HepG2 (cell line): ENCODE results near the gene CASKIN1. TPM values are rescaled to one million over a fixed set of nuclear protein-coding genes. Genes with fewer than 3 reads are reported as not detected.

Source experiments
- ARNT ChIP-seq: fragments of 450-650 bp; IDR thresholded peaks from 2 replicates; pipeline ENCODE4 v1.6.1; 2017
- DNMT3B ChIP-seq: conservative IDR thresholded peaks from 2 replicates; pipeline ENCODE4 v1.6.1; 2016; ENCODE audit warnings: missing biosample characterization, control low read depth
- FOXC1 ChIP-seq: sonication (generic); formaldehyde crosslinking; IDR thresholded peaks from 2 replicates; pipeline ENCODE4 v1.8.0; 2022; ENCODE audit warnings: mild to moderate bottlenecking, missing genetic modification reagents, borderline replicate concordance
- ONECUT2 ChIP-seq: sonication (generic); formaldehyde crosslinking; IDR thresholded peaks from 2 replicates; pipeline ENCODE4 v1.4.0; 2020; ENCODE audit warnings: missing genetic modification reagents
- RAD51 ChIP-seq: fragments of 450-650 bp; IDR thresholded peaks from 2 replicates; pipeline ENCODE4 v1.6.1; 2016; ENCODE audit warnings: borderline replicate concordance
- TEAD2 ChIP-seq: sonication (generic); formaldehyde crosslinking; IDR thresholded peaks from 2 replicates; pipeline ENCODE4 v1.9.0; 2021; ENCODE audit warnings: missing genetic modification reagents
- ZFYVE20 ChIP-seq: sonication (generic); formaldehyde crosslinking; IDR thresholded peaks from 2 replicates; pipeline ENCODE4 v1.8.0; 2023; ENCODE audit warnings: low read depth, mild to moderate bottlenecking, moderate library complexity, missing genetic modification reagents, borderline replicate concordance
- ZMYM3 ChIP-seq: sonication (generic); formaldehyde crosslinking; IDR thresholded peaks from 2 replicates; pipeline ENCODE4 v1.5.1; 2020; ENCODE audit warnings: mild to moderate bottlenecking, missing genetic modification reagents
- ZNF121 ChIP-seq: sonication (generic); formaldehyde crosslinking; IDR thresholded peaks from 2 replicates; pipeline ENCODE4 v1.5.0; 2020; ENCODE audit warnings: mild to moderate bottlenecking, missing genetic modification reagents
- ZNF44 ChIP-seq: sonication (generic); formaldehyde crosslinking; IDR thresholded peaks from 2 replicates; pipeline ENCODE4 v1.5.1; 2020; ENCODE audit warnings: mild to moderate bottlenecking, missing genetic modification reagents
- ZNF652 ChIP-seq: IDR thresholded peaks from 2 replicates; pipeline ENCODE4 v1.6.1; 2016; ENCODE audit warnings: low read depth, borderline replicate concordance
- ZNF660 ChIP-seq: sonication (generic); formaldehyde crosslinking; IDR thresholded peaks from 2 replicates; pipeline ENCODE4 v1.5.1; 2020; ENCODE audit warnings: mild to moderate bottlenecking, low read depth, missing genetic modification reagents, borderline replicate concordance
- polyA plus RNA-seq, 8 experiments: library from polyadenylated mRNA; depleted of rRNA in 3 of 8; stranded (reverse) in 7 of 8; unstranded in 1 of 8; fragments of >200 nt; fragmentation: Illumina TruSeq in 4 of 8; extraction: Trizol in 4 of 8; gene quantifications; 2 replicates each; pipeline versions ENCODE4 v1.2.1 to v1.2.3, GENCODE V29; 2011 to 2016; ENCODE audit warnings: low read depth in 4 of 8, missing spikeins in 1 of 8, mixed read lengths in 1 of 8; ENCODE audit not compliant: insufficient read depth in 1 of 8
- total RNA-seq, 5 experiments: library from RNA; depleted of rRNA; stranded (reverse); fragments of >200 nt; fragmentation: Illumina TruSeq; extraction: Trizol; gene quantifications; 2 replicates each; pipeline ENCODE4 v1.2.3, GENCODE V29; 2016; ENCODE audit warnings: low read depth in 1 of 5
- TF ChIP-seq, protein P1 (sequence below): sonication (generic); formaldehyde crosslinking; IDR thresholded peaks from 2 replicates; pipeline ENCODE4 v1.4.0; 2020; ENCODE audit warnings: missing genetic modification reagents, borderline replicate concordance
- TF ChIP-seq, protein P2 (sequence below): sonication (generic); formaldehyde crosslinking; IDR thresholded peaks from 2 replicates; pipeline ENCODE4 v1.5.1; 2020; ENCODE audit warnings: missing genetic modification reagents, mild to moderate bottlenecking, borderline replicate concordance
- TF ChIP-seq, protein P3 (sequence below): sonication (generic); formaldehyde crosslinking; IDR thresholded peaks from 2 replicates; pipeline ENCODE4 v1.5.0; 2020; ENCODE audit warnings: mild to moderate bottlenecking, missing genetic modification reagents, borderline replicate concordance
- TF ChIP-seq, protein P4 (sequence below): sonication (generic); formaldehyde crosslinking; IDR thresholded peaks from 2 replicates; pipeline ENCODE4 v1.8.0; 2022; ENCODE audit warnings: missing genetic modification reagents, mild to moderate bottlenecking, moderate library complexity, borderline replicate concordance

Gene CASKIN1
- total and polyA plus RNA-seq, 2 of the 13 experiments (the other 11 are each of a cell fraction or from before 2014, with no cell fraction given), result 1.2 to 2.2 TPM

DNA sequence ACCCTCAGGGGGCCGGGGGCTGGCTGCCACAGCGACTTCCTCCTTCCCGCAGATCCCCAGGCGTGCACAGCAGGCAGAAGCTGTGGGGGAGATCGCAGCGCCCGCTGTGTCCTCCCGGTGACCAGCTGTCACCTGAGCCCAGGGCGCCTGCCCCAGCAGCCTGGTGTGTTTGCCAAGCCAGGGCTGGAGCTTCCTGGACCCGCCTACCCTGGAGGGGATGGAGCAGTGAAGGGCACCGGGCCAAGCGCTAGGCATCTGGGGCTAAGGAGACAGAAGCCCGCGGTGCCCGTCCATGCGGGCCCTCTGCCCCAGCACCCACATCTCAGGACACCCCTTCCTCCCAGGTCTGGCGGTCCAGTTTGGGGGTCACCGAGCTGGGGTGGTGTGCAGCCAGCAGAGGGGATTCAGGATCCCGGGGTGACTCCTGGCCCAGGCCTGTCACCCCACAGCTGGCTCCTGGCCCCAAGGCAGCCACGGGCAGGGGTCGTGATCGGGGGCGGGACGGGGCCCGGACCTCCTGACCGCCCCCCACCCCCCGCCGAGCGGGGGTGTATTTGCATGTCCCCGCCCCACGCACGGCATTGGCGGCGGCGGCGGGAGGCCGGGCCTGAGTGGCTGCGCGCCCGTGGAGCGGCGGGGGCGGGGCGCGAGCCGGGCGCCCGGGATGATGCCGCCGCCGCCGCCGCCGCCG, 48.3 kb downstream of the CASKIN1 start, which contains the start of gene RAB26 (continued):
- no peak for TF ChIP-seq FOXC1 (CRISPR knock-in tag)
- 0 out of 2 replicates have a peak, but pooled peaks have one; percentile 32 for TF ChIP-seq ZMYM3 (CRISPR knock-in tag)
- TF ChIP-seq, protein P1, sequence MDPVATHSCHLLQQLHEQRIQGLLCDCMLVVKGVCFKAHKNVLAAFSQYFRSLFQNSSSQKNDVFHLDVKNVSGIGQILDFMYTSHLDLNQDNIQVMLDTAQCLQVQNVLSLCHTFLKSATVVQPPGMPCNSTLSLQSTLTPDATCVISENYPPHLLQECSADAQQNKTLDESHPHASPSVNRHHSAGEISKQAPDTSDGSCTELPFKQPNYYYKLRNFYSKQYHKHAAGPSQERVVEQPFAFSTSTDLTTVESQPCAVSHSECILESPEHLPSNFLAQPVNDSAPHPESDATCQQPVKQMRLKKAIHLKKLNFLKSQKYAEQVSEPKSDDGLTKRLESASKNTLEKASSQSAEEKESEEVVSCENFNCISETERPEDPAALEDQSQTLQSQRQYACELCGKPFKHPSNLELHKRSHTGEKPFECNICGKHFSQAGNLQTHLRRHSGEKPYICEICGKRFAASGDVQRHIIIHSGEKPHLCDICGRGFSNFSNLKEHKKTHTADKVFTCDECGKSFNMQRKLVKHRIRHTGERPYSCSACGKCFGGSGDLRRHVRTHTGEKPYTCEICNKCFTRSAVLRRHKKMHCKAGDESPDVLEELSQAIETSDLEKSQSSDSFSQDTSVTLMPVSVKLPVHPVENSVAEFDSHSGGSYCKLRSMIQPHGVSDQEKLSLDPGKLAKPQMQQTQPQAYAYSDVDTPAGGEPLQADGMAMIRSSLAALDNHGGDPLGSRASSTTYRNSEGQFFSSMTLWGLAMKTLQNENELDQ, result no peak
- TF ChIP-seq ZFYVE20 (CRISPR knock-in tag), result no peak
- TF ChIP-seq, protein P2, sequence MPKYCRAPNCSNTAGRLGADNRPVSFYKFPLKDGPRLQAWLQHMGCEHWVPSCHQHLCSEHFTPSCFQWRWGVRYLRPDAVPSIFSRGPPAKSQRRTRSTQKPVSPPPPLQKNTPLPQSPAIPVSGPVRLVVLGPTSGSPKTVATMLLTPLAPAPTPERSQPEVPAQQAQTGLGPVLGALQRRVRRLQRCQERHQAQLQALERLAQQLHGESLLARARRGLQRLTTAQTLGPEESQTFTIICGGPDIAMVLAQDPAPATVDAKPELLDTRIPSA (CRISPR knock-in tag), result no peak
- no peak for TF ChIP-seq ZNF652
- TF ChIP-seq, protein P3, sequence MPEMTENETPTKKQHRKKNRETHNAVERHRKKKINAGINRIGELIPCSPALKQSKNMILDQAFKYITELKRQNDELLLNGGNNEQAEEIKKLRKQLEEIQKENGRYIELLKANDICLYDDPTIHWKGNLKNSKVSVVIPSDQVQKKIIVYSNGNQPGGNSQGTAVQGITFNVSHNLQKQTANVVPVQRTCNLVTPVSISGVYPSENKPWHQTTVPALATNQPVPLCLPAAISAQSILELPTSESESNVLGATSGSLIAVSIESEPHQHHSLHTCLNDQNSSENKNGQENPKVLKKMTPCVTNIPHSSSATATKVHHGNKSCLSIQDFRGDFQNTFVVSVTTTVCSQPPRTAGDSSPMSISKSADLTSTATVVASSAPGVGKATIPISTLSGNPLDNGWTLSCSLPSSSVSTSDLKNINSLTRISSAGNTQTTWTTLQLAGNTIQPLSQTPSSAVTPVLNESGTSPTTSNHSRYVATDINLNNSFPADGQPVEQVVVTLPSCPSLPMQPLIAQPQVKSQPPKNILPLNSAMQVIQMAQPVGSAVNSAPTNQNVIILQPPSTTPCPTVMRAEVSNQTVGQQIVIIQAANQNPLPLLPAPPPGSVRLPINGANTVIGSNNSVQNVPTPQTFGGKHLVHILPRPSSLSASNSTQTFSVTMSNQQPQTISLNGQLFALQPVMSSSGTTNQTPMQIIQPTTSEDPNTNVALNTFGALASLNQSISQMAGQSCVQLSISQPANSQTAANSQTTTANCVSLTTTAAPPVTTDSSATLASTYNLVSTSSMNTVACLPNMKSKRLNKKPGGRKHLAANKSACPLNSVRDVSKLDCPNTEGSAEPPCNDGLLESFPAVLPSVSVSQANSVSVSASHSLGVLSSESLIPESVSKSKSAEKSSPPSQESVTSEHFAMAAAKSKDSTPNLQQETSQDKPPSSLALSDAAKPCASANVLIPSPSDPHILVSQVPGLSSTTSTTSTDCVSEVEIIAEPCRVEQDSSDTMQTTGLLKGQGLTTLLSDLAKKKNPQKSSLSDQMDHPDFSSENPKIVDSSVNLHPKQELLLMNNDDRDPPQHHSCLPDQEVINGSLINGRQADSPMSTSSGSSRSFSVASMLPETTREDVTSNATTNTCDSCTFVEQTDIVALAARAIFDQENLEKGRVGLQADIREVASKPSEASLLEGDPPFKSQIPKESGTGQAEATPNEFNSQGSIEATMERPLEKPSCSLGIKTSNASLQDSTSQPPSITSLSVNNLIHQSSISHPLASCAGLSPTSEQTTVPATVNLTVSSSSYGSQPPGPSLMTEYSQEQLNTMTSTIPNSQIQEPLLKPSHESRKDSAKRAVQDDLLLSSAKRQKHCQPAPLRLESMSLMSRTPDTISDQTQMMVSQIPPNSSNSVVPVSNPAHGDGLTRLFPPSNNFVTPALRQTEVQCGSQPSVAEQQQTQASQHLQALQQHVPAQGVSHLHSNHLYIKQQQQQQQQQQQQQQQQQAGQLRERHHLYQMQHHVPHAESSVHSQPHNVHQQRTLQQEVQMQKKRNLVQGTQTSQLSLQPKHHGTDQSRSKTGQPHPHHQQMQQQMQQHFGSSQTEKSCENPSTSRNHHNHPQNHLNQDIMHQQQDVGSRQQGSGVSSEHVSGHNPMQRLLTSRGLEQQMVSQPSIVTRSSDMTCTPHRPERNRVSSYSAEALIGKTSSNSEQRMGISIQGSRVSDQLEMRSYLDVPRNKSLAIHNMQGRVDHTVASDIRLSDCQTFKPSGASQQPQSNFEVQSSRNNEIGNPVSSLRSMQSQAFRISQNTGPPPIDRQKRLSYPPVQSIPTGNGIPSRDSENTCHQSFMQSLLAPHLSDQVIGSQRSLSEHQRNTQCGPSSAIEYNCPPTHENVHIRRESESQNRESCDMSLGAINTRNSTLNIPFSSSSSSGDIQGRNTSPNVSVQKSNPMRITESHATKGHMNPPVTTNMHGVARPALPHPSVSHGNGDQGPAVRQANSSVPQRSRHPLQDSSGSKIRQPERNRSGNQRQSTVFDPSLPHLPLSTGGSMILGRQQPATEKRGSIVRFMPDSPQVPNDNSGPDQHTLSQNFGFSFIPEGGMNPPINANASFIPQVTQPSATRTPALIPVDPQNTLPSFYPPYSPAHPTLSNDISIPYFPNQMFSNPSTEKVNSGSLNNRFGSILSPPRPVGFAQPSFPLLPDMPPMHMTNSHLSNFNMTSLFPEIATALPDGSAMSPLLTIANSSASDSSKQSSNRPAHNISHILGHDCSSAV (CRISPR knock-in tag), result no peak
- TF ChIP-seq ARNT, result no peak
- TF ChIP-seq TEAD2 (CRISPR knock-in tag), result no peak
- no peak for TF ChIP-seq ZNF44 (CRISPR knock-in tag)
- no peak for TF ChIP-seq DNMT3B (CRISPR knock-in tag)
- TF ChIP-seq, protein P4, sequence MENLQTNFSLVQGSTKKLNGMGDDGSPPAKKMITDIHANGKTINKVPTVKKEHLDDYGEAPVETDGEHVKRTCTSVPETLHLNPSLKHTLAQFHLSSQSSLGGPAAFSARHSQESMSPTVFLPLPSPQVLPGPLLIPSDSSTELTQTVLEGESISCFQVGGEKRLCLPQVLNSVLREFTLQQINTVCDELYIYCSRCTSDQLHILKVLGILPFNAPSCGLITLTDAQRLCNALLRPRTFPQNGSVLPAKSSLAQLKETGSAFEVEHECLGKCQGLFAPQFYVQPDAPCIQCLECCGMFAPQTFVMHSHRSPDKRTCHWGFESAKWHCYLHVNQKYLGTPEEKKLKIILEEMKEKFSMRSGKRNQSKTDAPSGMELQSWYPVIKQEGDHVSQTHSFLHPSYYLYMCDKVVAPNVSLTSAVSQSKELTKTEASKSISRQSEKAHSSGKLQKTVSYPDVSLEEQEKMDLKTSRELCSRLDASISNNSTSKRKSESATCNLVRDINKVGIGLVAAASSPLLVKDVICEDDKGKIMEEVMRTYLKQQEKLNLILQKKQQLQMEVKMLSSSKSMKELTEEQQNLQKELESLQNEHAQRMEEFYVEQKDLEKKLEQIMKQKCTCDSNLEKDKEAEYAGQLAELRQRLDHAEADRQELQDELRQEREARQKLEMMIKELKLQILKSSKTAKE (CRISPR knock-in tag), result no peak
- no peak for TF ChIP-seq ONECUT2 (CRISPR knock-in tag)
- no peak for TF ChIP-seq RAD51
- no peak for TF ChIP-seq ZNF660
- no peak for TF ChIP-seq ZNF121 (CRISPR knock-in tag)
